Prostate gland (tissue), 2 donors: ENCODE data around the gene PLCG1. TPM values are rescaled to one million over a fixed set of nuclear protein-coding genes. Genes with fewer than 3 reads are reported as not detected.

Experiments used
- DNase-seq: peaks from one replicate; pipeline ENCODE4 v3.0.0-alpha.2; 2019; ENCODE audit warnings: low spot score
- H3K27ac ChIP-seq, 2 donors: fragments of 200-600 bp; sonication (generic); 2 replicates each; pipeline ENCODE4 v1.5.1; 2017 to 2019
- H3K27me3 ChIP-seq: fragments of 200-600 bp; sonication (generic); replicated peaks from 2 replicates; pipeline ENCODE4 v1.5.1; 2019; ENCODE audit not compliant: insufficient read depth
- H3K36me3 ChIP-seq, 2 donors: fragments of 200-600 bp; sonication (generic); 1 replicate in 1 of 2; 2 replicates in 1 of 2; pipeline versions ENCODE4 v1.5.1 to v1.8.1; 2017 to 2019
- H3K4me1 ChIP-seq: fragments of 200-600 bp; sonication (generic); replicated peaks from 2 replicates; pipeline ENCODE4 v1.5.1; 2019
- H3K4me3 ChIP-seq, 2 donors: fragments of 200-600 bp; sonication (generic); 2 replicates each; pipeline ENCODE4 v1.5.1; 2017 to 2019
- H3K9me3 ChIP-seq: fragments of 200-600 bp; sonication (generic); 2 replicates; pipeline ENCODE4 v1.5.1; 2017
- POLR2A ChIP-seq: fragments of 450-650 bp; IDR thresholded peaks from one replicate; pipeline ENCODE4 v1.6.1; 2016; ENCODE audit warnings: antibody characterized with exemption, mild to moderate bottlenecking
- POLR2AphosphoS5 ChIP-seq: sonication (generic); formaldehyde crosslinking; IDR thresholded peaks from one replicate; pipeline ENCODE4 v1.6.1; 2017; ENCODE audit warnings: antibody characterized with exemption
- WGBS: methylation state at CpG from one replicate; pipeline ENCODE4 v1.1.5; 2018; 5-methylcytosine and 5-hydroxymethylcytosine counted together
- intact Hi-C: fragments of 100-400 bp; cut with DNase I; formaldehyde crosslinking; loops from one replicate; pipeline ENCODE4 v1.14.2; 2022
- total RNA-seq, 2 donors: library from RNA; depleted of rRNA; stranded (reverse); fragments of >200 nt; gene quantifications; one replicate each; pipeline ENCODE4 v1.1.0, GENCODE V29; 2016
- TF ChIP-seq, protein P1 (sequence below), 4 experiments: fragments of 200-600 bp in 2 of 4; fragments of 450-650 bp in 2 of 4; sonication (generic) in 2 of 4; IDR thresholded peaks; 1 replicate in 3 of 4; 2 replicates in 1 of 4; pipeline ENCODE4 v1.5.1; 2016 to 2019; ENCODE audit warnings: antibody characterized with exemption in 4 of 4, mild to moderate bottlenecking in 2 of 4, moderate library complexity in 2 of 4

PLCG1 gene
- total RNA-seq, 2 donors from 2014 or later, result 67.9 to 129 TPM

GRCh38 chr20:41185013-41185757, 47.8 kb downstream of the PLCG1 start:
- 81% methylated on average over 11 of the region's 11 CpGs for WGBS
- no peak for DNase-seq
- intact Hi-C loops, result no loop called here
- TF ChIP-seq POLR2AphosphoS5 (no peak), POLR2A (no peak)
- TF ChIP-seq, protein P1, sequence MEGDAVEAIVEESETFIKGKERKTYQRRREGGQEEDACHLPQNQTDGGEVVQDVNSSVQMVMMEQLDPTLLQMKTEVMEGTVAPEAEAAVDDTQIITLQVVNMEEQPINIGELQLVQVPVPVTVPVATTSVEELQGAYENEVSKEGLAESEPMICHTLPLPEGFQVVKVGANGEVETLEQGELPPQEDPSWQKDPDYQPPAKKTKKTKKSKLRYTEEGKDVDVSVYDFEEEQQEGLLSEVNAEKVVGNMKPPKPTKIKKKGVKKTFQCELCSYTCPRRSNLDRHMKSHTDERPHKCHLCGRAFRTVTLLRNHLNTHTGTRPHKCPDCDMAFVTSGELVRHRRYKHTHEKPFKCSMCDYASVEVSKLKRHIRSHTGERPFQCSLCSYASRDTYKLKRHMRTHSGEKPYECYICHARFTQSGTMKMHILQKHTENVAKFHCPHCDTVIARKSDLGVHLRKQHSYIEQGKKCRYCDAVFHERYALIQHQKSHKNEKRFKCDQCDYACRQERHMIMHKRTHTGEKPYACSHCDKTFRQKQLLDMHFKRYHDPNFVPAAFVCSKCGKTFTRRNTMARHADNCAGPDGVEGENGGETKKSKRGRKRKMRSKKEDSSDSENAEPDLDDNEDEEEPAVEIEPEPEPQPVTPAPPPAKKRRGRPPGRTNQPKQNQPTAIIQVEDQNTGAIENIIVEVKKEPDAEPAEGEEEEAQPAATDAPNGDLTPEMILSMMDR (IDR thresholded peaks at IDR 0.05), result no peak
- Histone ChIP-seq H3K27ac (no peak overlapping the region), H3K9me3 (no peaks in the 10 kb centered on the region), H3K4me3 (no peak overlapping the region), H3K4me1 (no peaks in the 10 kb centered on the region), H3K36me3 (no peaks in the 10 kb centered on the region), H3K27me3 (no peaks in the 10 kb centered on the region)

DNA sequence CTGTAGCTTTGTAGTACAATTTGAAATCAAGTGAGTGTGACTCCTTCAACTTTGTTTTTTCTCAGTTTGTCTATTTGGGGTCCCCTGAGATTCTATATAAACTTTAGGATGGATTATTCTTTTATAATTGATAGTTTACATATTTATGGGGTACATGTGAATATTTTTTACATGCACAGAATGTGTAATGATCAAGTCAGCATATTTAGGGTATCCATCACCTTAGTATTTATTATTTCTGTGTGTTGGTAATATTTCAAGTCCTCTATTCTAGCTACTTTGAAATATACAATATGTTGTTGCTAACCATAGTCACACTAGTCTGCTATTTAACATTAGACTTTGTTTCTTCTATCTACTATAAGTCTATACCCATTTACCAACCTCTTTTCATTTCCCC, 50.3 kb downstream of the PLCG1 start:
- H3K4me3 ChIP-seq, result no peak overlapping the region
- no peak overlapping the region for H3K27ac ChIP-seq
- H3K4me1 ChIP-seq, result no peaks in the 10 kb centered on the region
- H3K9me3 ChIP-seq, result no peaks in the 10 kb centered on the region
- DNase-seq, result no peak
- intact Hi-C loops, result no loop called here
- TF ChIP-seq POLR2A (no peak), POLR2AphosphoS5 (no peak)
- TF ChIP-seq, protein P1 (IDR thresholded peaks at IDR 0.05), result no peak
- H3K27me3 ChIP-seq, result no peaks in the 10 kb centered on the region
- H3K36me3 ChIP-seq, result no peaks in the 10 kb centered on the region

GRCh38 chr20:41191562-41192500, 54.5 kb downstream of the PLCG1 start:
- H3K4me3 ChIP-seq, result no peak overlapping the region
- H3K27ac ChIP-seq, result no peak overlapping the region
- no peaks in the 10 kb centered on the region for H3K36me3 ChIP-seq
- intact Hi-C loops, result no loop called here
- TF ChIP-seq POLR2A (no peak), POLR2AphosphoS5 (no peak)
- TF ChIP-seq, protein P1 (IDR thresholded peaks at IDR 0.05), result no peak
- no peaks in the 10 kb centered on the region for H3K27me3 ChIP-seq
- no peaks in the 10 kb centered on the region for H3K4me1 ChIP-seq
- 97% methylated on average over 5 of the region's 5 CpGs for WGBS
- DNase-seq, result no peak
- H3K9me3 ChIP-seq, result no peaks in the 10 kb centered on the region

- no peak overlapping the region for H3K4me3 ChIP-seq
- intact Hi-C loops, result no loop called here
- no peak overlapping the region for H3K27ac ChIP-seq
- no peaks in the 10 kb centered on the region for H3K27me3 ChIP-seq
- H3K36me3 ChIP-seq, result no peaks in the 10 kb centered on the region
- H3K9me3 ChIP-seq, result no peaks in the 10 kb centered on the region
- TF ChIP-seq POLR2AphosphoS5 (no peak), POLR2A (no peak)
- TF ChIP-seq, protein P1 (IDR thresholded peaks at IDR 0.05), result no peak
- H3K4me1 ChIP-seq, result no peaks in the 10 kb centered on the region
- DNase-seq, result no peak
- WGBS, result 98% methylated on average over 3 of the region's 3 CpGs
Measured at GRCh38 chr20:41192575-41192974, 55.2 kb downstream of the PLCG1 start.
